HEK293 (cell line): ENCODE results near the gene MUC4.

ENCODE experiments used
- CTCF ChIA-PET: fragments of 350-600 bp; formaldehyde crosslinking; extraction: SDS; loops from one replicate; lab custom pipeline; 2021; ENCODE audit warnings: antibody characterized with exemption; lab: Yijun Ruan, JAX
- POLR2A ChIA-PET: fragments of 300-600 bp; formaldehyde crosslinking; extraction: SDS; loops from one replicate; lab custom pipeline; 2020; ENCODE audit warnings: antibody characterized with exemption, inconsistent platforms; lab: Yijun Ruan, JAX
- H3K27ac ChIP-seq: fragments of 200-500 bp; sonication (Bioruptor generic); 2 replicates; pipeline ENCODE4 v1.5.1; 2014; ENCODE audit warnings: low read depth, low read length, control low read depth, inconsistent platforms; ENCODE audit errors: extremely low read depth
- H3K36me3 ChIP-seq, 2 experiments: fragments of 200-500 bp in 1 of 2; sonication (Bioruptor generic) in 1 of 2; 1 replicate in 1 of 2; 2 replicates in 1 of 2; pipeline ENCODE4 v1.5.1; 2014 to 2017; ENCODE audit warnings: inconsistent platforms in 2 of 2, low read length in 2 of 2; ENCODE audit not compliant: control insufficient read depth in 2 of 2, insufficient read depth in 1 of 2
- H3K4me1 ChIP-seq: fragments of 200-500 bp; sonication (Bioruptor generic); 2 replicates; pipeline ENCODE4 v1.5.1; 2014; ENCODE audit warnings: mild to moderate bottlenecking, low read length, inconsistent platforms; ENCODE audit not compliant: control insufficient read depth, insufficient read depth
- H3K4me3 ChIP-seq: 2 replicates; pipeline ENCODE4 v1.5.1; 2011; ENCODE audit warnings: low read depth, mild to moderate bottlenecking, control low read depth, low read length, moderate library complexity
- H3K9me3 ChIP-seq: fragments of 200-500 bp; sonication (Bioruptor generic); 2 replicates; pipeline ENCODE4 v1.5.1; 2014; ENCODE audit warnings: low read depth, low read length, inconsistent platforms; ENCODE audit not compliant: control insufficient read depth, insufficient read depth
- GLIS1 ChIP-seq: fragments of 450-650 bp; formaldehyde crosslinking; IDR thresholded peaks from 2 replicates; pipeline ENCODE4 v1.5.1; 2016; ENCODE audit warnings: missing biosample characterization, missing genetic modification characterization
- KLF1 ChIP-seq: fragments of 450-650 bp; formaldehyde crosslinking; IDR thresholded peaks from 2 replicates; pipeline ENCODE4 v1.5.1; 2016; ENCODE audit warnings: missing biosample characterization, missing genetic modification characterization
- OSR2 ChIP-seq: fragments of 450-650 bp; formaldehyde crosslinking; IDR thresholded peaks from 2 replicates; pipeline ENCODE4 v1.5.1; 2016; ENCODE audit warnings: missing biosample characterization, missing genetic modification characterization
- PRDM1 ChIP-seq: fragments of 450-650 bp; formaldehyde crosslinking; IDR thresholded peaks from 2 replicates; pipeline ENCODE4; 2016; ENCODE audit warnings: missing biosample characterization, missing genetic modification characterization
- SALL2 ChIP-seq: fragments of 450-650 bp; formaldehyde crosslinking; IDR thresholded peaks from 2 replicates; pipeline ENCODE4 v1.5.0; 2017; ENCODE audit warnings: missing biosample characterization, mild to moderate bottlenecking, missing genetic modification characterization, borderline replicate concordance
- ZBTB20 ChIP-seq: fragments of 450-650 bp; formaldehyde crosslinking; IDR thresholded peaks from 2 replicates; pipeline ENCODE4 v1.5.1; 2016; ENCODE audit warnings: missing biosample characterization, missing genetic modification characterization
- ZBTB7A ChIP-seq: fragments of 450-650 bp; formaldehyde crosslinking; IDR thresholded peaks from 2 replicates; pipeline ENCODE4 v1.5.1; 2016; ENCODE audit warnings: low read depth, missing biosample characterization, missing genetic modification characterization
- ZBTB8A ChIP-seq: fragments of 450-650 bp; formaldehyde crosslinking; IDR thresholded peaks from 2 replicates; pipeline ENCODE4 v1.5.1; 2016; ENCODE audit warnings: missing biosample characterization, missing genetic modification characterization
- ZNF112 ChIP-seq: fragments of 450-650 bp; formaldehyde crosslinking; IDR thresholded peaks from 2 replicates; pipeline ENCODE4 v1.5.0; 2017; ENCODE audit warnings: missing biosample characterization, missing genetic modification characterization
- ZNF280D ChIP-seq: fragments of 450-650 bp; formaldehyde crosslinking; IDR thresholded peaks from 2 replicates; pipeline ENCODE4 v1.5.1; 2016; ENCODE audit warnings: missing biosample characterization, missing genetic modification characterization
- ZNF341 ChIP-seq: fragments of 450-650 bp; formaldehyde crosslinking; IDR thresholded peaks from 2 replicates; pipeline ENCODE4; 2016; ENCODE audit warnings: low read depth, missing biosample characterization, missing genetic modification characterization
- ZNF391 ChIP-seq: fragments of 450-650 bp; formaldehyde crosslinking; IDR thresholded peaks from 2 replicates; pipeline ENCODE4 v1.5.1; 2016; ENCODE audit warnings: low read depth, missing biosample characterization, missing genetic modification characterization, borderline replicate concordance
- ZNF501 ChIP-seq: fragments of 450-650 bp; formaldehyde crosslinking; IDR thresholded peaks from 2 replicates; pipeline ENCODE4 v1.5.1; 2016; ENCODE audit warnings: missing biosample characterization, missing genetic modification characterization
- ZNF513 ChIP-seq: fragments of 450-650 bp; IDR thresholded peaks from 2 replicates; pipeline ENCODE4 v1.5.1; 2018; ENCODE audit warnings: missing biosample characterization, missing genetic modification characterization
- ZNF529 ChIP-seq: fragments of 450-650 bp; formaldehyde crosslinking; IDR thresholded peaks from 2 replicates; pipeline ENCODE4 v1.5.1; 2017; ENCODE audit warnings: missing genetic modification characterization, missing biosample characterization; ENCODE audit not compliant: insufficient replicate concordance
- ZNF558 ChIP-seq: fragments of 450-650 bp; formaldehyde crosslinking; IDR thresholded peaks from 2 replicates; pipeline ENCODE4 v1.5.1; 2016; ENCODE audit warnings: missing biosample characterization, missing genetic modification characterization
- ZNF623 ChIP-seq: fragments of 450-650 bp; formaldehyde crosslinking; IDR thresholded peaks from 2 replicates; pipeline ENCODE4 v1.5.1; 2016; ENCODE audit warnings: missing biosample characterization, missing genetic modification characterization
- ZNF624 ChIP-seq: fragments of 450-650 bp; formaldehyde crosslinking; IDR thresholded peaks from 2 replicates; pipeline ENCODE4 v1.5.1; 2017; ENCODE audit warnings: missing biosample characterization, missing genetic modification characterization
- ZNF664 ChIP-seq: fragments of 450-650 bp; formaldehyde crosslinking; IDR thresholded peaks from 2 replicates; pipeline ENCODE4 v1.5.1; 2016; ENCODE audit warnings: missing biosample characterization, missing genetic modification characterization
- ZNF707 ChIP-seq: fragments of 450-650 bp; formaldehyde crosslinking; IDR thresholded peaks from 2 replicates; pipeline ENCODE4 v1.5.1; 2016; ENCODE audit warnings: missing biosample characterization, missing genetic modification characterization
- ZSCAN23 ChIP-seq: fragments of 450-650 bp; formaldehyde crosslinking; IDR thresholded peaks from 2 replicates; pipeline ENCODE4 v1.5.1; 2016; ENCODE audit warnings: missing biosample characterization, missing genetic modification characterization
- ZSCAN30 ChIP-seq: fragments of 450-650 bp; IDR thresholded peaks from 2 replicates; pipeline ENCODE4 v1.5.1; 2018; ENCODE audit warnings: missing biosample characterization, mild to moderate bottlenecking, missing genetic modification characterization, moderate library complexity
- TF ChIP-seq, protein P1 (sequence below): fragments of 450-650 bp; formaldehyde crosslinking; IDR thresholded peaks from 2 replicates; pipeline ENCODE4 v1.5.1; 2016; ENCODE audit warnings: missing biosample characterization, missing genetic modification characterization
- TF ChIP-seq, protein P2 (sequence below): fragments of 450-650 bp; formaldehyde crosslinking; IDR thresholded peaks from 2 replicates; pipeline ENCODE4 v1.5.1; 2016; ENCODE audit warnings: missing biosample characterization, missing genetic modification characterization
- TF ChIP-seq, protein P3 (sequence below): fragments of 450-650 bp; formaldehyde crosslinking; IDR thresholded peaks from 2 replicates; pipeline ENCODE4; 2016; ENCODE audit warnings: missing biosample characterization, missing genetic modification characterization

The MUC4 gene

DNA sequence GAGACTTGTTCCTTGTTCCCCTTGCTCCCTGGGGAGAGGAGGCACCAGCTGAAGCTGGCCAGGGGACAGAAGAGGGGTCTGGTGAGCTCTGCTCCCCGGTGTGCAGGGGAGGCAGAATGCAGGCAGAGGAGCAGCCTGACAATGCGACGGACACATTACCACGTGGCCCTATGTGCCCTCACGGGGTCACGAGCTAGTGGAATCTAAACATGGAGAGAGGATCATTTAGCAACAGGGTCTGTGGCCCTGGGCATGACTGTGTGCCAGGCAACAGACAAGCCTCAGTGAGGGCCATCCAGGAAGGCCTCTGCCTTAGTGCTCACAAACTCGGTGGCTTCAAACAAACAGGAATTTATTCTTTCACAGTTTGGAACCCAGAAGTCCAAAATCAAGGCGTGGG, 8.5 kb upstream of the MUC4 start:
- POLR2A ChIA-PET, result no interaction called here
- no peak overlapping the region for H3K27ac ChIP-seq

GRCh38 chr3:195818301-195818700, 6.6 kb upstream of the MUC4 start:
- Histone ChIP-seq H3K27ac (no peak overlapping the region), H3K36me3 (no peaks in the 10 kb centered on the region), H3K4me1 (no peaks in the 10 kb centered on the region), H3K4me3 (no peak overlapping the region), H3K9me3 (no peaks in the 10 kb centered on the region)
- ChIA-PET CTCF (interaction anchor here (1.2 kb wide), 1 partner anchor 32 kb away, joined by 3 read pairs; no protein-coding TSS in a partner anchor), POLR2A (no interaction called here)
- TF ChIP-seq ZBTB8A, result no peak
- no peak for TF ChIP-seq ZNF664 (tag by site-specific recombination)
- no peak for TF ChIP-seq ZSCAN30 (tag by site-specific recombination)
- no peak for TF ChIP-seq OSR2 (tag by site-specific recombination)
- no peak for TF ChIP-seq ZBTB20
- no peak for TF ChIP-seq SALL2 (tag by site-specific recombination)
- no peak for TF ChIP-seq ZNF391 (tag by site-specific recombination)
- no peak for TF ChIP-seq PRDM1 (tag by site-specific recombination)
- TF ChIP-seq ZBTB7A (tag by site-specific recombination), result no peak
- no peak for TF ChIP-seq ZNF529
- TF ChIP-seq, protein P1, sequence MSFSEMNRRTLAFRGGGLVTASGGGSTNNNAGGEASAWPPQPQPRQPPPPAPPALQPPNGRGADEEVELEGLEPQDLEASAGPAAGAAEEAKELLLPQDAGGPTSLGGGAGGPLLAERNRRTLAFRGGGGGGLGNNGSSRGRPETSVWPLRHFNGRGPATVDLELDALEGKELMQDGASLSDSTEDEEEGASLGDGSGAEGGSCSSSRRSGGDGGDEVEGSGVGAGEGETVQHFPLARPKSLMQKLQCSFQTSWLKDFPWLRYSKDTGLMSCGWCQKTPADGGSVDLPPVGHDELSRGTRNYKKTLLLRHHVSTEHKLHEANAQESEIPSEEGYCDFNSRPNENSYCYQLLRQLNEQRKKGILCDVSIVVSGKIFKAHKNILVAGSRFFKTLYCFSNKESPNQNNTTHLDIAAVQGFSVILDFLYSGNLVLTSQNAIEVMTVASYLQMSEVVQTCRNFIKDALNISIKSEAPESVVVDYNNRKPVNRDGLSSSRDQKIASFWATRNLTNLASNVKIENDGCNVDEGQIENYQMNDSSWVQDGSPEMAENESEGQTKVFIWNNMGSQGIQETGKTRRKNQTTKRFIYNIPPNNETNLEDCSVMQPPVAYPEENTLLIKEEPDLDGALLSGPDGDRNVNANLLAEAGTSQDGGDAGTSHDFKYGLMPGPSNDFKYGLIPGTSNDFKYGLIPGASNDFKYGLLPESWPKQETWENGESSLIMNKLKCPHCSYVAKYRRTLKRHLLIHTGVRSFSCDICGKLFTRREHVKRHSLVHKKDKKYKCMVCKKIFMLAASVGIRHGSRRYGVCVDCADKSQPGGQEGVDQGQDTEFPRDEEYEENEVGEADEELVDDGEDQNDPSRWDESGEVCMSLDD (tag by site-specific recombination), result no peak
- TF ChIP-seq ZNF341 (tag by site-specific recombination), result no peak

More for the DNA sequence above, 8.5 kb upstream of the MUC4 start:
- CTCF ChIA-PET, result no interaction called here
- H3K4me1 ChIP-seq, result no peaks in the 10 kb centered on the region
- H3K4me3 ChIP-seq, result no peak overlapping the region
- no peaks in the 10 kb centered on the region for H3K36me3 ChIP-seq
- TF ChIP-seq ZNF501 (no peak), ZNF280D (tag by site-specific recombination) (no peak), KLF1 (tag by site-specific recombination) (no peak), GLIS1 (tag by site-specific recombination) (no peak), ZNF558 (tag by site-specific recombination) (no peak), ZSCAN23 (no peak), ZNF513 (no peak), ZNF623 (no peak), ZNF112 (tag by site-specific recombination) (no peak), ZNF624 (no peak), ZNF707 (tag by site-specific recombination) (no peak)
- TF ChIP-seq, protein P2, sequence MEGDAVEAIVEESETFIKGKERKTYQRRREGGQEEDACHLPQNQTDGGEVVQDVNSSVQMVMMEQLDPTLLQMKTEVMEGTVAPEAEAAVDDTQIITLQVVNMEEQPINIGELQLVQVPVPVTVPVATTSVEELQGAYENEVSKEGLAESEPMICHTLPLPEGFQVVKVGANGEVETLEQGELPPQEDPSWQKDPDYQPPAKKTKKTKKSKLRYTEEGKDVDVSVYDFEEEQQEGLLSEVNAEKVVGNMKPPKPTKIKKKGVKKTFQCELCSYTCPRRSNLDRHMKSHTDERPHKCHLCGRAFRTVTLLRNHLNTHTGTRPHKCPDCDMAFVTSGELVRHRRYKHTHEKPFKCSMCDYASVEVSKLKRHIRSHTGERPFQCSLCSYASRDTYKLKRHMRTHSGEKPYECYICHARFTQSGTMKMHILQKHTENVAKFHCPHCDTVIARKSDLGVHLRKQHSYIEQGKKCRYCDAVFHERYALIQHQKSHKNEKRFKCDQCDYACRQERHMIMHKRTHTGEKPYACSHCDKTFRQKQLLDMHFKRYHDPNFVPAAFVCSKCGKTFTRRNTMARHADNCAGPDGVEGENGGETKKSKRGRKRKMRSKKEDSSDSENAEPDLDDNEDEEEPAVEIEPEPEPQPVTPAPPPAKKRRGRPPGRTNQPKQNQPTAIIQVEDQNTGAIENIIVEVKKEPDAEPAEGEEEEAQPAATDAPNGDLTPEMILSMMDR, result no peak
- TF ChIP-seq, protein P3, sequence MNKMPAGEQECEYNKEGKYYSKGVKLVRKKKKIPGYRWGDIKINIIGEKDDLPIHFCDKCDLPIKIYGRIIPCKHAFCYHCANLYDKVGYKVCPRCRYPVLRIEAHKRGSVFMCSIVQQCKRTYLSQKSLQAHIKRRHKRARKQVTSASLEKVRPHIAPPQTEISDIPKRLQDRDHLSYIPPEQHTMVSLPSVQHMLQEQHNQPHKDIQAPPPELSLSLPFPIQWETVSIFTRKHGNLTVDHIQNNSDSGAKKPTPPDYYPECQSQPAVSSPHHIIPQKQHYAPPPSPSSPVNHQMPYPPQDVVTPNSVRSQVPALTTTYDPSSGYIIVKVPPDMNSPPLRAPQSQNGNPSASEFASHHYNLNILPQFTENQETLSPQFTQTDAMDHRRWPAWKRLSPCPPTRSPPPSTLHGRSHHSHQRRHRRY, result no peak
- TF ChIP-seq, all 188 proteins: peak for 0
- H3K9me3 ChIP-seq, result no peaks in the 10 kb centered on the region
